Gastroesophageal sphincter (tissue), 4 donors: ENCODE measurements around the gene ZCCHC17. TPM values are rescaled to one million over a fixed set of nuclear protein-coding genes. Genes with fewer than 3 reads are reported as not detected.

Experiments used
- ATAC-seq: fragments of 150-250 bp; one replicate; pipeline ENCODE4 v1.9.1; 2016; ENCODE audit warnings: mild to moderate bottlenecking, moderate library complexity
- H3K27ac ChIP-seq, 4 donors: fragments of 200-600 bp; sonication (generic) in 3 of 4; 1 replicate in 3 of 4; 2 replicates in 1 of 4; pipeline ENCODE4 v1.5.1; 2016 to 2019
- H3K27me3 ChIP-seq: fragments of 200-600 bp; sonication (generic); one replicate; pipeline ENCODE4 v1.5.1; 2019
- H3K36me3 ChIP-seq, 2 donors: fragments of 200-600 bp; sonication (generic); one replicate each; pipeline ENCODE4 v1.5.1; 2019; ENCODE audit warnings: control low read depth in 1 of 2
- H3K4me1 ChIP-seq, 3 donors: fragments of 200-600 bp; sonication (generic); 1 replicate in 2 of 3; 2 replicates in 1 of 3; pipeline ENCODE4 v1.5.1; 2016 to 2019; ENCODE audit warnings: control low read depth in 2 of 3
- H3K4me3 ChIP-seq, 2 donors: fragments of 200-600 bp; sonication (generic); one replicate each; pipeline ENCODE4 v1.5.1; 2019; ENCODE audit warnings: mild to moderate bottlenecking in 1 of 2, moderate library complexity in 1 of 2
- H3K9me3 ChIP-seq, 3 donors: fragments of 200-600 bp; sonication (generic); one replicate each; pipeline ENCODE4 v1.5.1; 2017 to 2019; ENCODE audit warnings: control low read depth in 2 of 3
- EP300 ChIP-seq: sonication (generic); formaldehyde crosslinking; IDR thresholded peaks from one replicate; pipeline ENCODE4 v1.6.1; 2017; ENCODE audit warnings: antibody characterized with exemption, mild to moderate bottlenecking
- POLR2A ChIP-seq, 2 donors: fragments of 450-650 bp; IDR thresholded peaks; one replicate each; pipeline ENCODE4 v1.6.1; 2017; ENCODE audit warnings: antibody characterized with exemption in 2 of 2, mild to moderate bottlenecking in 2 of 2, moderate library complexity in 1 of 2
- POLR2AphosphoS5 ChIP-seq: sonication (generic); formaldehyde crosslinking; IDR thresholded peaks from one replicate; pipeline ENCODE4 v1.6.1; 2017; ENCODE audit warnings: antibody characterized with exemption
- WGBS, 2 donors: methylation state at CpG; one replicate each; pipeline ENCODE4 v1.1.5; 2018; ENCODE audit warnings: low coverage in 1 of 2; 5-methylcytosine and 5-hydroxymethylcytosine counted together
- total RNA-seq, 4 donors: library from RNA; depleted of rRNA; stranded (reverse); fragments of >200 nt; gene quantifications; one replicate each; pipeline ENCODE4 v1.1.0, GENCODE V29; 2016
- TF ChIP-seq, protein P1 (sequence below), 4 experiments: fragments of 200-600 bp in 2 of 4; fragments of 450-650 bp in 2 of 4; sonication (generic) in 1 of 4; IDR thresholded peaks; one replicate each; pipeline ENCODE4 v1.5.1; 2017 to 2019; ENCODE audit warnings: antibody characterized with exemption in 4 of 4, mild to moderate bottlenecking in 2 of 4, moderate library complexity in 2 of 4

Gene ZCCHC17
- total RNA-seq, 4 donors from 2014 or later, result 25.4 to 28.7 (median 27.4) TPM

DNA sequence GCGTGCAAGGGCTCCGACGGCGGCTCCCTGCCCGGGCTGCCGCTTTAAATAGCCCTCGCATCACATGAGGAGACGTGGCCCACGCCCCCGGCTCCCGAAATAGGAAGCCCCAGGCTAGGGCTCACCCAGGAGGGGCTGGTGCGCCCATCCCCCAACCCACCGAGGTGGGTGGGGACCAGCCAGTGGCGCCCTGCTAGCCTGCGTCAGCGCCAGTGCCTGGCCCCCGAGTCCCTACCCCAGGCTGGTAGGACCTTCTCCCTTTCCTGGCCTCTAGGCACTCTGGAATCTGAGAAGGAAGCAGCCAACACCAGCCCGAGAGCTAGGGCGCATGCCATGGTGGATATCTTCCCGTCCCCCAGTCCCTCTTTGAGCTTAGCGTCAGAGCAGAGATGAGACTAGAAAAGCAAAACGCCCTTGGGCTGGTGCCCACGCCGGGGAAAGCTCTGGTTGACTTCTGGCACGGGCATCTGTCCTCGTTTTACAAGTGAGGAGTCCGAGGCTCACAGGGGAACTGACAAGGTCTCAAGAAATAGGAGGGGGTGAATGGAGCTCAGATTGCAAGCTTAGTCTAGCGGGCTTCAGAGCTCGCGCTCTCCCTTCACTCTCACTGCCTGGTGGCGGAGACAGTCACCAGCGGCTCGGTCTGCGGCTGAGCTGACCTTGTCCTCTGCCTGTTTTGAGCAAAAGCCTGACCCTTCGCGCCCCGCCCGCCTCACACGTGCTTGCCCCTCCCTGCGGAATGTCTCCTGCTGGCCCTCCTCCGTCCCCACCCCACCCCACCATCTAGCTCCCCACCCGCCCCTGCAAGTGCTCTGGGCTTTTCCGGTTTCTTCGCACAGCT, 76.4 kb downstream of the ZCCHC17 start, which contains the start of gene FABP3:
FABP3 (minus strand) TSS at position 21 of the 841 bp plus-strand sequence. CDS start 62 bp downstream, outside the sequence.
- Histone ChIP-seq H3K36me3 (no peaks in the 10 kb centered on the region), H3K27me3 (no peaks in the 10 kb centered on the region), H3K4me3 (peak within 1 kb of the TSS; percentile 33 to 57), H3K27ac (peak within 1 kb of the TSS; percentile 62 to 90 (median 88)), H3K9me3 (no peaks in the 10 kb centered on the region), H3K4me1 (peaks cover 0 to 69% (median 27%) of the 10 kb centered on the region in 3 donors)
- ATAC-seq, result peak; percentile 79
- 0% methylated on average over 1 to 7 of the region's 44 CpGs for WGBS, 2 donors
- TF ChIP-seq EP300, result no peak
- TF ChIP-seq POLR2AphosphoS5, result peak; percentile 63
- TF ChIP-seq POLR2A (IDR thresholded peaks at IDR 0.05), result peak in 1 of 2 donors; percentile 35
- TF ChIP-seq, protein P1, sequence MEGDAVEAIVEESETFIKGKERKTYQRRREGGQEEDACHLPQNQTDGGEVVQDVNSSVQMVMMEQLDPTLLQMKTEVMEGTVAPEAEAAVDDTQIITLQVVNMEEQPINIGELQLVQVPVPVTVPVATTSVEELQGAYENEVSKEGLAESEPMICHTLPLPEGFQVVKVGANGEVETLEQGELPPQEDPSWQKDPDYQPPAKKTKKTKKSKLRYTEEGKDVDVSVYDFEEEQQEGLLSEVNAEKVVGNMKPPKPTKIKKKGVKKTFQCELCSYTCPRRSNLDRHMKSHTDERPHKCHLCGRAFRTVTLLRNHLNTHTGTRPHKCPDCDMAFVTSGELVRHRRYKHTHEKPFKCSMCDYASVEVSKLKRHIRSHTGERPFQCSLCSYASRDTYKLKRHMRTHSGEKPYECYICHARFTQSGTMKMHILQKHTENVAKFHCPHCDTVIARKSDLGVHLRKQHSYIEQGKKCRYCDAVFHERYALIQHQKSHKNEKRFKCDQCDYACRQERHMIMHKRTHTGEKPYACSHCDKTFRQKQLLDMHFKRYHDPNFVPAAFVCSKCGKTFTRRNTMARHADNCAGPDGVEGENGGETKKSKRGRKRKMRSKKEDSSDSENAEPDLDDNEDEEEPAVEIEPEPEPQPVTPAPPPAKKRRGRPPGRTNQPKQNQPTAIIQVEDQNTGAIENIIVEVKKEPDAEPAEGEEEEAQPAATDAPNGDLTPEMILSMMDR (IDR thresholded peaks at IDR 0.05), result peak in 1 of 4 experiments; percentile 18

DNA sequence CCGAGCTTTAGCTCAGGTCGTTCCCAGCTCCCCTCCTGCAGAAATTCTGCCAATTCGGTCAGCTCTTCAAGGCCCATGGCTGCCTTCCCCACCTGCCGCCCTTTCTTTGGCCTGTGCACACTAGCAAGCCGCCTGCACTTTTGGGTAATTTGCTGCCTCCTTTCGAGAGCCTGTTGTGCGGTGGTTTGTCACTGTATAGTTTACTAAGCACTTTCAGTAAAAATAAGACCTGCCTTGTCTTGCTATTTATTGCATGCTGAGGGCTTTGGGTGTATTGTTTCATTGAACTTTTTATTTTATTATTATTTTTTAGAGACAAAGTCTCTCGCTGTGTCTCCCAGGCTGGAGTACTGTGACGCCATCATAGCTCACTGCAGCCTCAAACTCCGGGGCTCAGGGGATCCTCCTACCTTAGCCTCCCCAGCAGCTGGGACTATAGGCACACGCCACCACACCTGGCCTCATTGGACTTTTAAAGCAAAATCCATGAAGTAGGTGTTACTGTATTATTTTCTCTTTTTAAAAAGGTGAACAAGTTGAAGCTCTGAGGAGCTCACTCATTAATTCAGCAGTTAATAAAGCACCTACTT, 77.2 kb downstream of the ZCCHC17 start:
- peak overlapping the region; percentile 62 to 90 (median 88) for H3K27ac ChIP-seq
- no peaks in the 10 kb centered on the region for H3K27me3 ChIP-seq
- no peaks in the 10 kb centered on the region for H3K9me3 ChIP-seq
- peaks cover 0 to 62% (median 27%) of the 10 kb centered on the region in 3 donors for H3K4me1 ChIP-seq
- TF ChIP-seq, protein P1 (IDR thresholded peaks at IDR 0.05), result no peak
- no peak for TF ChIP-seq POLR2A (IDR thresholded peaks at IDR 0.05)
- TF ChIP-seq EP300, result no peak
- no peak for TF ChIP-seq POLR2AphosphoS5
- no peaks in the 10 kb centered on the region for H3K36me3 ChIP-seq
- 30 to 32% methylated on average over 4 to 11 of the region's 11 CpGs for WGBS, 2 donors
- peak overlapping the region; percentile 33 to 57 for H3K4me3 ChIP-seq
- ATAC-seq, result no peak

DNA sequence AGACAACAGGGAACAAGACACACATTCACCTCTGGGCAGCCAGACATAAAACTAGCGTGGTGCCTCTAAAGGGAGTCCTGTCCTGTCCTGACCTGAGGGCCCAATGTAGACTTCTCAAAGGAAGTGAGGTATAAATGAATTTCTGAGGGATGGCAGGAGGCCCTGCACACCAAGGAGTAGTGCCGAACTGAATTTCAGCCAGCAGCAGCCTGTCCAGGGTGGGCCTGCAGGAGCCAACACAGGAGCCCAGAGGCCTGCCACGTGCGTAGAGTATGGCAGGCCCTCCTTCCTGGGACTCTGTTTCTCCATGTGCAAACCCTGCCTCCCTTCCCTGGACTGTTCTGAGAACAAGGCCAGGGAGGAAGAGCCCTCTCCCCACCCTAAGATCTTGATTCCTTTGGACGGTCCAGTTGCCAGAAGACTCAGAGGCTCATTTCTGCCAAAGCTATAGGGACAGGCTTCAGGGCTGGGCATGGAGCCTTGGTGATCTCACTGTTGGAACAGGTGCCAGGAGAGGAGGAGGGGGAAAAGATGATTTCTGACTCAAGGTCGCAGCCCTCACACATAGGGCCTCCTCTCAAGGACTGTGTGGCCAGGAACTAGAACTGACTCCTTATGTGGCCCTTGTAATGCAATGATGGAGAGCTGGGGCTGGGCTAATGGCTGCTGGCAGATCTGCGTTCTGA, 77.8 kb downstream of the ZCCHC17 start:
- H3K27me3 ChIP-seq, result no peaks in the 10 kb centered on the region
- no peaks in the 10 kb centered on the region for H3K9me3 ChIP-seq
- WGBS, 2 donors, result 51 to 54% methylated on average over 4 to 6 of the region's 7 CpGs
- no peaks in the 10 kb centered on the region for H3K36me3 ChIP-seq
- H3K4me3 ChIP-seq, result no peak overlapping the region
- peaks cover 0 to 55% (median 27%) of the 10 kb centered on the region in 3 donors for H3K4me1 ChIP-seq
- H3K27ac ChIP-seq, result peak overlapping the region; percentile 62 to 90 (median 88)
- peak; percentile 32 for ATAC-seq
- TF ChIP-seq, protein P1 (IDR thresholded peaks at IDR 0.05), result no peak
- peak; percentile 56 for TF ChIP-seq POLR2AphosphoS5

DNA sequence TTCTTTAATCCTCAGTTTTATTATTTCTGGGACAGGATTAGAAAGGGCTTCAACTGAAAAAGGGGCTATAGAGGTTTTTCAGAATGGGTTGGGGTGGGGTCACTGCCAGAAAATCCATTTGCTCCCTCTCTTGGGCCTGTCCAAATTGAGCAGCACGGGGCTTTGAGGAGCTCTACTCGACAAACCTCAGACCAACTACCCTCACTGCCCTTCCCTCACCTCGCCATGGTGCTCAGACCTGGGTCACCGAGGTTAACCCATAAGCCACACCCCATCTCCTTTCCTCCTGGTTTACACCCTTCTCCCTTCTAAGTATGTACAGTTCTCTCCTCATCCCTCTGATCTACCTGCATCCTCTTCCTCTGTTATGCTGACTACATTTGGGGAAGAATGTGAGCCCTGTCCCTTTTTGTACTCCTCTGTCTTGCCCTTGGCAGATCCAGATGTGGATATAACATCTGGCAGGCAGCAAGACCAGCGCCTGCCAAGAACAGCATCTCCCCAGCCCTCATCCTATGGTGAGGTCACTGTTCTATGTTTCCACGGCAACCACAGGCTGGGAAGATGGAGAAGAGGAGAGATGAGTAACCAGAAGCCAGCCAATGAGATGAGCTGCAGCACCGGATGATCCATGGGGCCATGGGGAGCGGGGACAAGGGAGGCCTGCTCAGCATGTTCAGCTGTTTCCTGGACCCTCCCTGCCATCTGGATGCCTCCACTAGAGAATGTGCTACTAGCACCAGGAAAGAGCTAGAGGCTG, 79.7 kb downstream of the ZCCHC17 start:
- no peak for ATAC-seq
- TF ChIP-seq, protein P1 (IDR thresholded peaks at IDR 0.05), result no peak
- TF ChIP-seq POLR2A (IDR thresholded peaks at IDR 0.05) (no peak), POLR2AphosphoS5 (no peak)
- Histone ChIP-seq H3K4me3 (no peak overlapping the region), H3K27ac (no peak overlapping the region), H3K36me3 (no peaks in the 10 kb centered on the region), H3K27me3 (no peaks in the 10 kb centered on the region), H3K4me1 (peaks cover 0 to 39% (median 28%) of the 10 kb centered on the region in 3 donors), H3K9me3 (no peaks in the 10 kb centered on the region)
- 70 to 78% methylated on average over 4 of the region's 8 CpGs for WGBS, 2 donors
